Stimulated activated CD4-positive, alpha-beta T cell treated with anti-CD3 and anti-CD28 coated beads, Interleukin-12 subunit alpha, Interleukin-12 subunit beta, amount 100 ng/mL, for 4 hours (primary cell): ENCODE data around the gene TMEM132D.

Experiments
- DNase-seq: peaks from one replicate; pipeline ENCODE4 v3.0.0-alpha.2; 2020

The TMEM132D gene

GRCh38 chr12:129717438-129717837 is 186.4 kb downstream of the TMEM132D start:
- no peak for DNase-seq

GRCh38 chr12:129716825-129717224 is 187.0 kb downstream of the TMEM132D start:
- DNase-seq = no peak

GRCh38 chr12:129706716-129707115 is 197.1 kb downstream of the TMEM132D start:
- no peak for DNase-seq

- DNase-seq = no peak
These were observed 199.5 kb downstream of the TMEM132D start for GRCh38 chr12:129704232-129704830.

GRCh38 chr12:129701631-129702101 is 202.2 kb downstream of the TMEM132D start:
- DNase-seq = no peak

GRCh38 chr12:129700036-129700435 is 203.8 kb downstream of the TMEM132D start:
- DNase-seq = no peak

- no peak for DNase-seq
These were observed 206.9 kb downstream of the TMEM132D start for GRCh38 chr12:129696926-129697325.

- no peak for DNase-seq
These were observed 207.4 kb downstream of the TMEM132D start for GRCh38 chr12:129696405-129696804.

GRCh38 chr12:129693731-129694130 is 210.1 kb downstream of the TMEM132D start:
- DNase-seq = no peak

GRCh38 chr12:129687731-129688130 is 216.1 kb downstream of the TMEM132D start:
- no peak for DNase-seq

- DNase-seq = no peak
These were observed 222.0 kb downstream of the TMEM132D start for GRCh38 chr12:129681830-129682229.

- DNase-seq = no peak
These were observed 222.7 kb downstream of the TMEM132D start for GRCh38 chr12:129681151-129681550.

- no peak for DNase-seq
These were observed 227.4 kb downstream of the TMEM132D start for GRCh38 chr12:129676411-129676810.

GRCh38 chr12:129675947-129676346 is 227.9 kb downstream of the TMEM132D start:
- DNase-seq = no peak

- DNase-seq = no peak
These were observed 228.3 kb downstream of the TMEM132D start for GRCh38 chr12:129675496-129675895.

- no peak for DNase-seq
These were observed 230.0 kb downstream of the TMEM132D start for GRCh38 chr12:129673806-129674205.

- no peak for DNase-seq
These were observed 231.7 kb downstream of the TMEM132D start for GRCh38 chr12:129672110-129672509.

GRCh38 chr12:129670256-129670920 is 233.4 kb downstream of the TMEM132D start:
- no peak for DNase-seq

- no peak for DNase-seq
These were observed 238.4 kb downstream of the TMEM132D start for GRCh38 chr12:129665414-129665813.

- DNase-seq = no peak
These were observed 241.6 kb downstream of the TMEM132D start for GRCh38 chr12:129662234-129662633.

GRCh38 chr12:129660946-129661345 is 242.9 kb downstream of the TMEM132D start:
- DNase-seq = no peak

- DNase-seq = no peak
These were observed 243.7 kb downstream of the TMEM132D start for GRCh38 chr12:129659961-129660622.

GRCh38 chr12:129657179-129657578 is 246.6 kb downstream of the TMEM132D start:
- no peak for DNase-seq

GRCh38 chr12:129651951-129652350 is 251.9 kb downstream of the TMEM132D start:
- DNase-seq = no peak
